Non-pigmented ciliary epithelial cell (primary cell): ENCODE data around the gene RPTOR.
"Not testable (repeated sequence)": the region's sequence is repeated elsewhere in the genome, so short reads cannot be mapped to it uniquely, and the experiment has no call there.

Experiments
- DNase-seq: peaks from one replicate; pipeline ENCODE4 v3.0.0-alpha.2; 2010; ENCODE audit warnings: low read depth

Gene RPTOR

GRCh38 chr17:80555266-80555665, 10.6 kb downstream of the RPTOR start:
- no peak for DNase-seq

GRCh38 chr17:80558046-80558445, 13.4 kb downstream of the RPTOR start:
- no peak for DNase-seq

- peak; percentile 76 for DNase-seq
Measured at GRCh38 chr17:80559825-80560251, 15.2 kb downstream of the RPTOR start.

GRCh38 chr17:80561541-80562114, 17.0 kb downstream of the RPTOR start:
- DNase-seq: no peak

- DNase-seq: no peak
Measured at GRCh38 chr17:80564545-80564944, 19.9 kb downstream of the RPTOR start.

GRCh38 chr17:80565343-80566053, 20.9 kb downstream of the RPTOR start:
- no peak for DNase-seq

- no peak for DNase-seq
Measured at GRCh38 chr17:80566054-80566400, 21.4 kb downstream of the RPTOR start.

GRCh38 chr17:80568246-80568645, 23.6 kb downstream of the RPTOR start:
- DNase-seq: no peak

GRCh38 chr17:80569924-80570323, 25.3 kb downstream of the RPTOR start:
- DNase-seq: no peak

- DNase-seq: no peak
Measured at GRCh38 chr17:80573701-80574100, 29.1 kb downstream of the RPTOR start.

- no peak for DNase-seq
Measured at GRCh38 chr17:80574496-80574895, 29.9 kb downstream of the RPTOR start.

- peak; percentile 65 for DNase-seq
Measured at GRCh38 chr17:80575057-80575875, 30.6 kb downstream of the RPTOR start.

GRCh38 chr17:80577876-80578570, 33.4 kb downstream of the RPTOR start:
- no peak for DNase-seq

GRCh38 chr17:80578668-80579388, 34.2 kb downstream of the RPTOR start:
- DNase-seq: not testable (repeated sequence)

GRCh38 chr17:80582165-80582564, 37.5 kb downstream of the RPTOR start:
- no peak for DNase-seq

- no peak for DNase-seq
Measured at GRCh38 chr17:80584176-80584905, 39.7 kb downstream of the RPTOR start.

GRCh38 chr17:80585890-80586845, 41.5 kb downstream of the RPTOR start:
- DNase-seq: no peak

- DNase-seq: no peak
Measured at GRCh38 chr17:80586846-80587228, 42.2 kb downstream of the RPTOR start.

GRCh38 chr17:80588702-80589383, 44.2 kb downstream of the RPTOR start:
- DNase-seq: no peak
